Stimulated activated CD4-positive, alpha-beta T cell treated with anti-CD3 and anti-CD28 coated beads, Interleukin-12 subunit alpha, Interleukin-12 subunit beta, amount 100 ng/mL, for 4 hours (primary cell): ENCODE measurements around the gene GDPD3.
"Not testable (repeated sequence)": the region's sequence is repeated elsewhere in the genome, so short reads cannot be mapped to it uniquely, and the experiment has no call there.

Experiments used
- DNase-seq: peaks from one replicate; pipeline ENCODE4 v3.0.0-alpha.2; 2020

Gene GDPD3

GRCh38 chr16:30122604-30123160 lies 9.3 kb upstream of the GDPD3 start:
- DNase-seq, result no peak

DNA sequence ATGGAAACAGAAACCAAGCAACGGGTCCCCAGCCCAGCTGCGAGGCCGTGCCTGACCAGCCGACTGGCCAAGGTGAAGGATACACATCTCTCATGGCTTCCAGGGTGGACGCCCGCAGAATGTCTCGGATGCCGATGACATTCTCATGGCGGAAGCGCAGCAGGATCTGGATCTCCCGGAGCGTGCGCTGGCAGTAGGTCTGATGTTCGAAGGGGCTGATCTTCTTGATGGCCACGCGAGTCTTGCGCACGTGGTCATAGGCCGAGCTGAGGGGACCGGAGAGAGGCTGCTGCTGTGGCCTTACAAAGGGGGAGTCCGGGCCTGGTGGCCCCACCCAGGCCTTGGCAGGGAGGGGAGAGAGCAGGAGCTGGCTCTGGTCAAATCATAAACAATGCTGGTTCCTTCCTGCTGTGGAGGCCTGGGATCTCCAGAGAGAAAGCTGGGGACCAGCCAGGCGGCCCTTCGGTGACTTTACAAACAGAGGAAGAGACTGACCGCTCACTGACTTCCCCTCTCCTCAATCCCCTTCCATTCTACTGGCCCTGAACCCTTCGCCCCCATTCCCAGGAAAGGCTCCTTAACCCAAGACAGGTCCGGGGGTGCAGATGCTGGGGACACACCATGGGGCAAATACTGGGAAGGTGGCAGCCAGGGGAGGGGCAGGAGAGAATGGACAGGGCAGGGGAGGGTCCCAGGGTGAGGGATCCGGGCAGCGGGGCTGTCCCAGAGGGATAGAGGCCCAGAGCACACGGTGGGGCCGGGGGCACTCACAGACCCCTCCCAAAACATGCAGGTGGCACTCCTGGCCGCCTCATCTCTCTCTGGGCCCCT lies 8.6 kb upstream of the GDPD3 start:
- no peak for DNase-seq

- no peak for DNase-seq
These were observed 7.2 kb upstream of the GDPD3 start for GRCh38 chr16:30120340-30121105.

- no peak for DNase-seq
These were observed 6.1 kb upstream of the GDPD3 start for GRCh38 chr16:30119428-30119827.

DNA sequence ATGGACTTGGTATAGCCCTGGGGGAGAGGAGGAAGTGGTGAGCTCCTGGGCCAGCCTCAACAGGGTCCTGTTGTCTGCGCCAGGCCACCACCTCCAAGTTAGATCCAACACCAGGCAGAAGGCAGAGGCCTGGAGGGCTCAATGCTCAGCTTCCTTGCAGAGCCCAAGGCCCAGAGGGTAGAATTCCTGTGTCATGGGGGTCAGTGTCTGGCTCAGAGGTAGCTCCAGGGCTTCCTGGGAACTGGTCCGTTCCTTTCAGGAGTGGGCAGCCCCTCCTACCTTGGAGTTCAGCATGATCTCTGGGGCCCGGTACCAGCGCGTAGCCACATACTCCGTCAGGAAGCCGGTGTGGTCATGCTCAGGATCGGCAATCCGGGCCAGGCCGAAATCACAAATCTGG lies 4.4 kb upstream of the GDPD3 start:
- DNase-seq, result no peak

DNA sequence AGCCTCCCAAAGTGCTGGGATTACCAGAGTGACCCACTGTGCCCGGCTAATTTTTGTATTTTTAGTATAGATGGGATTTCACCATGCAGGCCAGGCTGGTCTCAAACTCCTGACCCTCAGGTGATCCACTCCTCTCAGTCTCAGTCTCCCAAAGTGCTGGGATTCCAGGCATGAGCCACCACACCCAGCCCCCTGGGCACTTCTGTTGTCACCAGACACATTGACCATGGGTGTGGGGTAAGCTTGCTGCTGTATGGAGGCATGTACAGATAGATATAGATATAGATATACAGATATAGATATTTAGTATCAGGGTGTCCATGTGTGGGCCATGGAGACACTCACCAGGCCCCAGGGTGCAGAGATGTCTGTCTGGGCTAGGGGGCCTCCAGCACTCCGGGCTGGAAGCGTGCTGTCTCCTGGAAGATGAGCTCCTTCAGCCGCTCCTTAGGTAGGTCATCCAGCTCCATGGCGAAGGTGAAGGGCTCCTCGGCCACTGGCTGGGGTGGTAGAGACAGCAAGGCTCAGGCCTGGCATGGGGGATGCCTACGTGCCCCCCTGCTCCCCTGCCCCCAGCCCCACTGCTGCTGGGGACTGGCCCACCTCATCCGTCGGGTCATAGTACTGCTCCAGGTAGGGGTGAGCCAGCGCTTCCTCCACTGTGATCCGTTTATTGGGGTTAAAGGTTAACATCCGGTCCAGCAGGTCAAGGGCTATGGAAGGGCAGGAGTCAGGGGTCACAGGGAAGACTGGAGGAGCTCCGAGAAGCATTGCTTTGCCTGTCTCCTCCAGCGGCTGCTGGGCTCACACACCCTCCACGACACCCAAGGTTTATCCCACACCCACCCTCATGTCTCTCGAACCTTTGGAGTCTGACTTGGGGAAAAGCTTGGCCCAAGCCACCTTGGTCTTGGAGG lies 3.2 kb upstream of the GDPD3 start:
- no peak for DNase-seq

GRCh38 chr16:30115238-30115637 lies 1.9 kb upstream of the GDPD3 start:
- no peak for DNase-seq

- not testable (repeated sequence) for DNase-seq
These were observed 1.5 kb upstream of the GDPD3 start for GRCh38 chr16:30114833-30115232.

DNA sequence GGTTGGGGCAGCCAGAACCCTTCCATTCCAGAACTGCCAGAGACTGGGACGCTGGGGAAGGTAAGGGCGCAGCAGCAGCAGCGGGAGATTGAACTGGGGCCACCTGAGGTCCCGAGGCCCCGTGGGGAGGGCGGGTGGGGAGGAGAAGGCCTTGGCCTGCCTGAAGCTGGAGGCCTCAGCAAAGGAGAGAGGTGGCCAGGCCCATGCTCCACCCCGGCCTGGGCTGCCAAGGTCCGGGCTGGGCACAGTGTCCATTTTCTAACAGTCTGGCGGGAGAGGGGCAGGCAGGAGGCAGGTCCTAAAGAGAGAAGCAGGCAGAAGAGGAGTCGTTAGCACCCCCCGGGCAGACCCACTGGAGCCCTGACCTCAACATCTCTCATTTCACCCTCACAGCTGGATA lies 1.1 kb upstream of the GDPD3 start:
- no peak for DNase-seq

DNA sequence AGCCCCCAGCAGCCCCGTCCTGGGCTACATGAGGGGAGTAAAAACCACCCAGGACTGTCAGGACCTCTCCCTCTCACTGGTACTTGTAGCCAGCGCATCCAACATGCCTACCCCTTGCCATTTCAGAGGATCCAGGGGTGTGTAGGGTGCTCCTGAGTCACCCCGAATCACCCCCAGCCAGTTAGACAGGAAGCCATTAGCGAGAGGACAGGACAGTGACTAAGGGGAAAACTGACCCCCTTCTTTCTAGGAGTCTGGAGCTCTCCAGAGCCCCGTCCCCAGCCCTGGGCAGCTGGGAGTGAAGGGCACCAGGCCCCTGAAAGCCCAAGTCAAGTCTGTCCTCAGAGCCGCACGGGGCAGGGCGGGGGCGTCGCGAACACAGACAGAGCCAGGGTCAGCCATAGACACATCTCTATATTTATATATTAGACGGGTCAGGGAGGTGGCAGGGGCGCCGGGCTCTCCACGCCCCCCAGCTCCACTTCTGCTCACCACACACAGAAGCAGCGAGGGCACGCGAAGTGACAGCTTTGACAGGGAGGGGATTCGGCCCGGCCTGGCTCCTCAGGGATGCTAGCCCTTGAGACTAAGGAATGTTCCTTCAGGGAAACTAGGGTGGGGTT lies 485 bp upstream of the GDPD3 start:
- no peak for DNase-seq

DNA sequence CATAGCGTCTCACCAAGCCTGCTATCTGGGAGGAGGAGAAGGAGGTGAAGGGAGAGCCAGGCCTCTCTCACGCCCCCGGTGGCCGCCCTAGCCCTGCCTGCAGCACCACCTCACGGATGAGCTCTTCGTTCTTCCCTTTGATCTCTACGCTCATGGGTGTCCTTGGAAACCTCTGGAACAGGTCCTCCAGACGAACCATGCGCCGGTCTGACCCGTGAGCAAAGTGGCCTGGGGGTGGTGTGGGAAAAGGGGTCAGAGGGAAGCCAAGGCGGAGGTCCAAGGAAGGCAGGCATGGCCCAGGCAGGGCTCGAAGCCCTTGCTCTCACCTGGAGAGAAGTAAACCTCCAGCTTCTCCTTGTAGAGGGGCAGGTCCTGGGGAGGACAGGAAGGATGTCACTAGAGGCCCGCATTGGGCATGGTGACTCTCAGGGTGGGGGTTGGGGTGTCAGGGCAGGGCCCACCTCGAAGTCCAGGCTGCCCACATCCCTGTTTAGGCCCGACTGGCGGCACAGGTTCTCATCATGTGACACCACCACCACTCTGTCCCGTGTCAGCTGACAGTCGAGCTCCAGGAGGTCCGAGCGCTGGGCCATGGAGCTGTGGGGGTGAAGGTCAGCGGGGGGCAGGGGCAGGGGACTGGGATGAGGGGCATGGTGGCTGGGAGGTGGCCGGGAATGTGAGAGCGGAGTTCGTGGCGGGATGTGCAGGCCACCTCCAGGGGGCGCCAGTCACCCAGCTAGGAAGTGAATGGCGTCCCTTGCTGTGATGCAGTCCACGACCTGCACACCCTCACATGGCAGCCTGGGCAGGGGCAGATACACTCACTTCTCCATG lies 923 bp downstream of the GDPD3 start:
- peak; percentile 64 for DNase-seq

GRCh38 chr16:30110661-30111060 lies 2.7 kb downstream of the GDPD3 start:
- no peak for DNase-seq

DNA sequence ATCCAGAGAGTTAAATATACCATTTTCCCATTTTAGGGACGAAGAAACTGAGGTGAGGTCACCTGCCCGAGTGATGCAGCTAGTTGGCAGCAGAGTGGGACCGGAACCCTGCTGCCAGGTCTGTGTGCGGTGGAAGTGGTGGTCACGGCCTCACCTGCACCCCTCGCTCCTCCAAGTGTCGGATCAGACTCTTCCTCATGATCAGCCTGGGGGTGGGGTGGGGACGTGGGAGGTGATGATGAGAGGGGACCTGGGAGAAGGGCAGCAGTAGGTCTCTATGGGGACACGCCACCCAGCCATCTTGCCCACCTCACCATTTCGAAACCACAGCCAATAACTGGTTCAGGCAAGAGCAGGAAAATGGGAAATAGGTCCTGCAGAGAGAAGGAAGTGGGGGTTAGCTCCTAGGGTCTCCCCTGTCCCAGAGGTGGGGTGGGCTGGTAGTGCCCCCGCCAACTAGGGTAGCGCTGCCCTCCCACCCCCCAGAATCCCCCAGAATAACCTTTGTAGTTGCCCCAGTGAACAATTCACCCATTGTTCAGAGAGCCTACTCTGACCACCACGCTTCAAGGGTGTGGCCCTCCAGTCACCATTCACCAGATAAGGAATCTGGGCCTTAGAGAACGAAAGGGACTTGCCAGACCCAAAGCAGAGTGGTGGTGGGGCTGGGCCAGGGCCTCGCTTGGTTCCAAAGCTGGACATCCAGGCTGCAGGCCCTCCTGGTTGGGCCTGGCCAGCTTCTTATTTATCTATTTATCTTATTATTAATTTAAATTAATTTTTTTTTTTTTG lies 5.1 kb downstream of the GDPD3 start:
- DNase-seq, result no peak

GRCh38 chr16:30104492-30104891 lies 8.8 kb downstream of the GDPD3 start:
- DNase-seq, result no peak

GRCh38 chr16:30104090-30104489 lies 9.2 kb downstream of the GDPD3 start:
- DNase-seq, result no peak

DNA sequence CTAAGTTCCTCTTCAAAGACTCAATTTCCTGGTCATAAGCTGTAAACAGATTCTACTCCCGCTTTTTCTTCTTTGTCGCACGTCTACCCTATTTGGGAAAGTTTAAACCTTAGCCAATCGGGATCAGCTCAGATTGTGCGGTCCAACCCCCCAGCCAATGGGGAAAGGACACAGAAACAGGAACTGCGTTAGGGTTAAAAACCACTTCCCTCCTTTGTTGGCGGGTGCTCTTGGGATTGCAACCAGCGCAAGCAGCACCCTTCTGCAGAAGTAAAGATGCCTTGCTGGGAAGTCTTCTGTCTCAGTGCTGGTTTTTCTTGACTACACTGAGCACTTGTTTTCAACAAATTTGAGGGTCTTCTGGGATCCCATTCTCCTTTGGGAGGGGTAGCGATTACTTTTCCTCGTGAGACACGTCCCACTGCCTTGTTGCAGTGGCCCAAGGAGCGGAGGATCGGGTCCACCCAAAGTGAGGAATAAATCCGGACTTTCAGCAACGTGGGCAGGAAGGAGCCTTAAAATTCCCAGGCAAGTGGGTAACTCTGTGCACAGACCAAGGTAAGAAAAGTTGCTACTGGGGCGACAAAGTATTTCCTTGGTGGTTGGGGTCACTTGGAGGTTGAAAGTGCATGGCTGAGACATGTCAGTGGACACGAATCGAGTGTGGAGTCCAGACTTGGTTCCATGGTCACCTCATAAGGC lies 16.3 kb downstream of the GDPD3 start:
- no peak for DNase-seq

DNA sequence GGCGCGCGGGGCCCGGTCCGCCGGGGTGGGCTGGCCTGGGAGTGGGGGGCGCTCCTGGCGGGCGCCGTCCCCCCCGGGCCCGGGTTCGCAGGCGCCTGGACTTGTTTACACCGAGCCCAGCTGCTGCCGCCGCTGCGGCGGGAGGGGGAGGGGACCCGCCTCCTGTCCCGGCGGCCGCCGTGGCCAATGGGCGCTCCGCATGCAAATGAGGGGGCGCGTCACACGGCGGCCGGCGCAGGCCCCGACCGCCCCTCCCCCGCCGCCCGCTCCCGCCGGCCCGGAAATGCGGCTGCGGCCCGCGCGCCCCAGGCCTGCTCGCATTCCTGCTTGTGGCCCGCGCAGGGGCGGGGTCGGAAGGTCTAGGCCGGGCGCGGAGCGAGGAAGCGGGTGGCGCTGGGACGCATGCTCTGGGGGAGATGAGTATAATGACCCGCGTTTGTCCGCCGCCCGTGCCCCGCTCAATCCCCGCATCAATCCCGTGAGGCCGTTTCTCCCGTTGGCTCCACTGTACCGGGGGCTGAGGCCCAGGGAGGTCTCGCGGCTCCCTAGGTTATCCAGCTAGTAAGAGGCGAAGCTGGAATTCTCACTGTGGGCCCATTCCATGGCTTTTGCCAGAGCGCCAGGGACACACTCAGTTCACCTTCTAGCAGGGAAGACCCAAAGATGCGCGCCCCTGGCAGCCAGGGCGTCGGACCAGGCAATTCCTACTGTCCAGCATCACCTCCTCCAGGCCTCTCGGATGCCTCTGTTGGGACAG lies 17.1 kb downstream of the GDPD3 start, which contains the start of gene YPEL3:
Gene YPEL3, minus strand, starts transcription at position 109 of the 757 bp plus-strand sequence. CDS start 731 bp downstream, outside the sequence.
- DNase-seq, result peak; percentile 86

GRCh38 chr16:30095166-30096078 lies 17.9 kb downstream of the GDPD3 start:
- DNase-seq, result no peak
